GM12874 (cell line): ENCODE results near the gene PLB1.

Experiments used
- CTCF ChIP-seq: IDR thresholded peaks from 2 replicates; pipeline ENCODE4 v1.5.1; 2011; ENCODE audit warnings: low read depth, mild to moderate bottlenecking, control low read depth, low read length, moderate library complexity; ENCODE audit not compliant: insufficient read depth

The PLB1 gene

GRCh38 chr2:28607730-28608499 lies 112.1 kb downstream of the PLB1 start:
- TF ChIP-seq CTCF, result no peak

GRCh38 chr2:28608500-28609424 lies 112.9 kb downstream of the PLB1 start:
- TF ChIP-seq CTCF, result no peak

GRCh38 chr2:28610583-28611201 lies 114.8 kb downstream of the PLB1 start:
- no peak for TF ChIP-seq CTCF

- TF ChIP-seq CTCF, result no peak
Measured at GRCh38 chr2:28612131-28612812, 116.4 kb downstream of the PLB1 start.

GRCh38 chr2:28613186-28613585 lies 117.3 kb downstream of the PLB1 start:
- TF ChIP-seq CTCF, result no peak

- no peak for TF ChIP-seq CTCF
Measured at GRCh38 chr2:28613633-28614501, 118.0 kb downstream of the PLB1 start.
